A172 (cell line): ENCODE results near the gene ICA1. TPM values are rescaled to one million over a fixed set of nuclear protein-coding genes. Genes with fewer than 3 reads are reported as not detected.

Experiments used
- DNase-seq: peaks from one replicate; pipeline ENCODE4 v3.0.0-alpha.2; 2015; ENCODE audit warnings: low spot score
- total RNA-seq: library from RNA; depleted of rRNA; stranded (reverse); fragments of >200 nt; shearing (Covaris generic); gene quantifications from 2 replicates; pipeline ENCODE4 v1.2.3, GENCODE V29; 2014

ICA1 gene
- total RNA-seq, 1 experiment from 2014 or later, result 6.5 TPM

DNA sequence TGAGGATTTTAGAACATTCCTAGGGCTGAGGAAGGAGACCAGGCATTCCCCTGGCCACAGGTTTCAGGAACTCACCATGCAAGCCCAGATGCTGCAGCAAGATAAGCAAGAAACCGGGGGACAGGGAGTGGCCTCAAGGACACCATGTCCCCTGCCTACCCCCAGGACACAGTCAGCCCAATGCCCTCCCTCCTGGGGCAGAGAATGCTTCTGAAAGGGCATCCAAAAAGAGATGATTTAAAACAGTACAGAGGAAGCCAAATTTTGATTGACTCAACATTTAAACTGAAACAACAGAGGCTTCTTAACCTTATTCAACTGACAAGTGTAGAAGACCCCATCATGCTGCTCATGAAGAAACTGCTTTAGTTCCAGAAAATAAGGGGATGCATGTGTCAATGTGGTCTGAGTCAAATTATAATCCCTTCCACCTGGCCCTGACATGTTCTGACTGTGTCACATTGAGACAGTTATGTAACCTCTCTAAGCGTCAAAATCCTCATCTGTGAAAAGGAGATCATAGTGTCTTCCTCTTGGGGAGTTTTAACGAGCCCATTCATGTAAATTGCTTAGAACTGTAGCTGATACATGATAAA lies 60.0 kb downstream of the ICA1 start:
- no peak for DNase-seq

DNA sequence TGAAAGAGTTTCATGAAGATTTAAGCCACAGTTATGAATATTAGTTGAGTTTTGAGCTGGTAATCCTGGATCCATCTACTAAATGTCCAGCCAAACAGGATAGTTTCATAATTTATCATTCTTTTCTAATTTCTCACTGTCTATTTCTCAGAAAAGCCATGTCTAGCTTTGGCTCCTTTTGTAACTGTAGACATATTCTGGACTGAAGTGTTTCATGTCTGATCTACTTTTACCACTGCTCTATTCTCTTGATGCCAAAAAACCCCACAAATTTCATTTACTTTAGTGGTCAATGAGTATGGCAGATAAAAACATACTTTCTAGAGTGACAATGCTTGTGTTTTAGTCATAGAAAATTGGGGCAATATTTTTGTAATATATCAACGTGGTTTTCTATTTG lies 61.2 kb downstream of the ICA1 start:
- no peak for DNase-seq

DNA sequence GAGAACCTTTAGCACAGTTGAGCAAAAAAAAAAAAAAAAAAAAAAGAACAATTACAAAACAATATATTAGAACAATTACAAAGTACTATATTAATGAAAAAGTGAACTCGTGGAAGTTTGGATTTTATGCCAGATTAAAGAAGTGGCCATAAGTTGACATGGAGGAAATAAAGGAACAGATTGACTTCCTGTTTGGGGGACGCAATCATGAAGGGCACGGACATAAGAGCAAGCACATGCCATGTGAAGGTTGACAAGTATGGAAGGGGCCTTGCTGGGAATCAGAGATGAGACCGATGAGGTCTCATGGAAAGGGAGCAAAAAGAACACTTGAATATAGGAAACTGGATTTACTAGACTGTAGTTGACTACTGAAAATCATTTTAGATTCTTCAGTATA lies 61.7 kb downstream of the ICA1 start:
- DNase-seq, result no peak

DNA sequence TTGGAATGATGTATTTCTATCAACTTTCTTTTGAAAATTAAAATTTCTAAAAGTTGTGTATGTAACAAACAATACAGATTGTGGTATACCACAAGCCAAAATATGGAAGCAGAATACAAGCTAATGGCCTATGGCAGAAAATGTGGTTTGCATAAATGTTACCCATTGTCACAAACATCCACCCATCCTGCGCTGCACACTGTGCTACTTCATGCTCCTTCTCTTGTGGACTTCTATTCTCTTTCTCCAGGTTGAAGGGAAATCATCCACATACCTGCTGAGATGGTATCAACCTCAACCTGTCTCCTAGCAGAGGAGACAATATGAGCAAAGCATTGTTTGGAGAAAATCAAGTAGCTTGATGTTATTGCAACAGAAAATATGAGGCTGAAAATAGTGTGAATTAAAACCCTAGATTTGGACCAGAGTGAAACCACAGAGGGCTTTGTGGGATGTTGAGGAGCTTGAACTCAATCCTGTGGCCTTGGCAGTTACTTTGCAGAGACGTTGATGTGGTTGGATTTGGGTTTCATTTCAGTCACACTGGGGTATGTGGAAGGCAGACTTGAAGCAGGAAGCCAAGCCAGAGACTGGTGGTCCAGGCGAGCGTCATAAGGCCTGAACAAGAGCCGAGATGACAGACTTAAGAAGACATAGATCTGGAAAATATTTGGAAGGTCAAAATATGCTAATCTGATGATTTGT lies 63.8 kb downstream of the ICA1 start:
- no peak for DNase-seq

DNA sequence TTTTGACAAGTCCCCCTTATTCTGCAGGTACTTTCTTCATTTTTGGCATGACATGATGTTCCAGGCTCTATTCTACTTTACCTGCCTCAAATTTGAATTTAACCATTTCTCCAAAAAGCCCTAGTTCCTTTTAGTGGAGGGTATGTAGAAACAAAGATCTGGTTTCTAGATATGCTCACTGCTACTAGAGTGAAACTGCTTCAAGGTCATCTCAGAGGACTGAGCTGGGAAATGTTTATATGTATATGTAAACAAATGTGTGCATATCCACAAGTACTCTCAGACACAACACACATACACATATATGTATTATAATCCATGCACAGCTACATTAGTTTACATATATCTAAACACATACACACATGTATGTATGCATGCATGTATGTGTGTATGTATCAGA lies 69.1 kb downstream of the ICA1 start:
- DNase-seq, result no peak

DNA sequence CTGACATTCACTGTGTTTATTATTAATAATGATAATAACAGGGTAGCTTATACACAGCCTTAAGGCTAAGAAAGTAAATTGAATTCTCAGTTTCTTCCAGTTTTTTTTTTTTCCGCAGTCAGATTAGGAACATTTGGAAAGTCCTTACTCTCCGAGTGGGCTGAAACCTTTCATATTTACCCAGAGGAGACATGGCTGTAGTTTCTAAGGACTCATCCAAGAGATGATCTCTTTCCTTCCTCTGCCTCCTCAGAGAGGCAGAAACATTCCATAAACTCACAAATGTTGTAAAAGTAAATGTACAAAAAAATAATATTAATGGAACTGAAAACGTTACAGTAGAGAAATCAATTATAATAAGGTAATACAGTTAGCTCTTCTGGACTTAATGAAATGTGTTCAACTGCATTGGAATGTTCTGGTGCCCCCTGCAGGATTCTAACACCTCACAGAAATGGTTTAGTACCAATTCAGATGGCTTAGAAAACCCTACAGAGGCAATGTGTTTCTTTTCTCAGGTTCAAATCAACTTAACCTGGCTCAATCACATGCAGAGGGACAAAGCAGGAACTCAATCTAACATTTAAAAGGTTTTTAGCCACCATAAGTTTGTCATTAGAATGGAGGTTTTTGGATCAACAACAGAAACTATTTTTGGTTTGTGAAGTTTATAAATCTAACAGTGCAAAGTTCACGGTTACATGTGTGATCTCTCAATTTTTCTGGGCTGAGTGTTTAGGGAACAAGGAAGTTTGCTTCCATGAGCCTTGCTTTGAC lies 71.7 kb downstream of the ICA1 start:
- peak; percentile 70 for DNase-seq

DNA sequence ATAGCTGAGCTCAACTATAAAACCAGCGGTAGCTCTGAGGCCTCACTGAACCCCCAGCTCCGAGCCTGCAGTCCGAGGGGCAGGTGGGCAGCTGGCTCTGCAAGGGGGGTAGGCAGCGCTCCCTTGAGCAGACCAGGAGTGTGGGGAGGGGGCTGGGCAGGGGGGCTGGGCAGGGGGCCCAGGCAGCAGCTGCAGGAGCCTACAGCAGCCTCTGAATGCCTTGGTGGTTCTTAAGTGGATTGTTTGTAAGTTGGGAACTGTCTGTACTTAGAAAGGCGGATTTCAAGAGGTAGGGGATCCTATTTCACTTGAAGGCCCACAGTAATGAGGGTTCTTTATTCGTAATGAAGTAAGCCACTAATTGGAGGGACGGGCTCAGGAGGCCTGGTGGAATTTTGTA lies 72.3 kb downstream of the ICA1 start:
- no peak for DNase-seq

DNA sequence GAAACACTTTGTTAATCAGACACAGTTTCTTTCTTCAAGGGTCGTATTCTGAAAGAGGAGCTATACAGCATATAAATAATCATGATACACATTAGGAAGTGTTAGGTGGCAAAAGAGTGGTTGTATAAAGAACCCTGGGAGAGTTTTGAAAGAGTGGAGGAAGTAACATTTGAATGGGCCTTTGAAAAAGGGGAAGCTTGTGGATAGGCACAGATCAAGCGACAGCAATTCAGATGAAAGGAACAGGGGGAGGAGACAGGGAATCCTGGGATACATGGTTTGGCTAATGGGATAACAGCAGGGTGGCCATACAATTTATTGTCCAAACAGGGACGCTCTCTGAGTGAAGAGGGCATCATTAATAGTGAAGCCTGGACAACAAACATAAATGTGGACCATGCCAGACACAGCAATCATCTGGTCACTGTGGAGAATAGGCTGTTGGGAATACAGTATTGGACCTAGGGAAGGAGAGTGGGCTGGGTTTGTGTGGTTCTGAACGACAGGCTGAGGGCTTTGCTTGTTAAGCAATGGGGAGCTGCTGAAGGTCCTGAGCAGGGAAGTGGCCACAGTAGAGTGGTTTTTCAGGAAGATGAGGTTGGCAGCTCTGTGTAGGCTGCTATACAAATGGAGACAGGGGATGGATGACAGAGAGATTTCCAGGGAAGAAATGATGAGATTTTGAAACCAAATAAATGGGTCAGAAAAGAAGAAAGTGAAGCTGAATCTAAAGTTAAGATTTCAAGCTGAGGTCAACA lies 75.9 kb downstream of the ICA1 start:
- no peak for DNase-seq

DNA sequence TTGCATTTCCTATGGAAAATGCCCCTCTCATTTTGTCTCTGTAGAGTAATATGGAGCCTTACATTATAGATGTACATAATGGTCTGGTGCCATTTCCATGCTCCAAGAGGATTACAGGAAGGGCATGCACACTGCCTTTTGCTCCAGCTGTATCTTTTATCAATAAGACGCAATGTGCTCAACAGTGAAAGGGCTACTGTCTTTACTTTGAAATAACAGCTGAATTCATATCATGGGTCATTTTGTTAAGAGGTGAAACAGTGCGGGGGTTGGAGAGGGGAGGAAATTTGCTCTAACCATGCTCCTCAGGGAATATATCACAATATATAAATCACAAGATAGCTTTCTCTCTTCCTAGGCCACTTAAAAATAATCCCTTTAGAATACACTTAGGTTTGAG lies 77.7 kb downstream of the ICA1 start:
- DNase-seq, result no peak

DNA sequence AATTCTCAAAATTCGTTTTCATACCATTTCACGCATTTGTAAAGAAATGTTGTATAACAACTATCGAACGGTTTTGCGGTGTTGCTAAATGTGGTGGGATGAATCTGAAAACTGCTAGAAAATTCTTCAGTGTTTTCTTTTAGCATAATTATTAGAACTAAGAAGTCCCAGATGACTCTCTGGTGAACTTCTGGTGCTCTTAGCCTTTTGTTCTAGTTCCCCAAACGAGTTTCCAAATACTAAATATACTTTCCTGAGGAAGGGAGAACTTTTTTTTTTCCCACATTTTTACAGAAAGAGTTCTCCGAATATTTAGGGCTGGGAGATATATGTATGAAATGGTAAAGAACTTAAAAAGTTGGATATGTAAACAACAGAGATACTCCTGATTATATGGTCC lies 82.5 kb downstream of the ICA1 start:
- DNase-seq, result no peak

DNA sequence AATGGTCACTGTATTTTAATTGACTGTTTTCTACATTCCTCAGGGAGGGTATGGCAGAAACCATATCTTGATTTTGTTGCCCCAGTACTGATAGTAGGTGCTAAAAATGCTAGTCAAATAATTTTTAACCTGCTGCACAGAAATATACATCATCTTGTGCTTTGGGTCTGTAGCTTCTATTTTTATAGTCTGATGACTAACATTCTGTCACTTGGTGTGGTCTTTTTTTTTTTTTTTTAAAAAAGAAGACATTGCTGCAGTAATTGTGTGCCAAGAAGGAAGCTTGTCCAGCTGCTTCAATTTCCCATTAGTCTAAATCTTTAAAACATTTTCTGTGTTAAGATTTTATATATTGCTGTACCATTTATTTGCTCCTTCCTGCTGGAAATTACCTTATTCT lies 83.6 kb downstream of the ICA1 start:
- peak; percentile 5 for DNase-seq

DNA sequence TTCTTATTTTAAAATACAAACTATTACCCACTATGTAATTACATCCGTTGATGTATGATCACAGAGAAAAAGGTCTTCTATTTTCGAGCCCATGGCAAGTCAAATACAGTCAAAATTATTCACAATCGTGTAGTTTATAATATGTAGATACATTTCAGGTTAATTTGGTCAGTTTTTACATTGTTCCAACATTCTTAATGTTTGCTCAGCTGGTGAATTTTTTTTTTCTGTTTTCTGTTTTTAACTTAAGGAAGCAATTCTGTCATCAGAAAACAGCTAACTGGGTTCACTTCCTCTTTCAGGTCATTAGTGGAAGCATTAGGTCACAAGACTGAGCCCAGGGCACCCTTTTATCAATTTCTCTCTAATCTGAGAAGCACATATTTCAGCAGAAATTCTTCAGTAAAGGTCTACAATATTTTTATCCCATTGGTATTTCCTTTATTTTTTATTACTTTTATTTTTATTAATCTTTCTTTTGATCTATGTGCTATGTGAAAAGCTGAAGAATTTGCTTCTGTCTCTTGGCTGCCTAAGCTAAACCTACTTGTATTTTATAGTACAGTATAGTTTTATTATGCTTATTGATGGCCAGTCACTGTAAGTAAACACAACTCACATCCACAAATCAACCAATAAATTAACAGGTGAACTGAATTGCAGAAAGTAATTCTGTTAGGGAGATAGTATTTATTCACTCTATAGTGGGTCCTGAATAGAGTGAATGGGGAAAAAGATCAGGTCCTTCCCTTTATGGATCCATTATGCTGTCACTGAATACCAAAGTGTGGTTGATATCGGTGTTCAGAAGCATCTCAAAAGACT lies 84.6 kb downstream of the ICA1 start:
- DNase-seq, result no peak

DNA sequence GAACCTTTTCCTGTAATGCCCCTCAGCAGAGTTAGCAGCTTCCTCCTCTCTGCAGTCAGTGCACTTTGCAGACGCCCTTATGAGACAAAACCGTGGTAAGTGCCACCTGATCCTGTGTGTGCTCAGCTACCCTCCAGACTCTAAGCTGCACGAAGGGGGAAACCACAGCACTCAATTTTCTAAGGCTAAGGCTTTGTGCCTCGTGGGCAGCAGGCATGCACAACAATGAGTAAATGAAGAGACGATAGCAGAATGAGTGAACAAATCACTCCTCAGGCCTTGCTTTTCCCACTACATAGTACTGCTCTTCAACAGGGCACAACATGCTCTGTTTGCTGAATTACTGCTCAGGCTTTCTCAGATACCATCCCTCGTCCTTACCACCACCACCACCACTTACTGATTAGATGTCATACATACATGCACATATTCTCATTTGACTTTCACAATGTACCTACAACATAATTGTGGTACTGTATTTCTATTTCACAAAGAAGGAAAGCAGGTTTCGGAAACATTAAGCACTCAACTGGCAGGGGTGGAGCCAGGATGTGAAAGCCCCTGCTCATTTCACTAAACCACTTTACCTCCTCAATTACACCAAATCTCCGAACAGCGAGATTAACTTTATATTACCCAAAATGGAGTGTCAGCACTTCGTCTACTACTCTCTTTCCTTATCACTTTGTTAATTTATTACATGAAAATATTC lies 85.4 kb downstream of the ICA1 start:
- no peak for DNase-seq

DNA sequence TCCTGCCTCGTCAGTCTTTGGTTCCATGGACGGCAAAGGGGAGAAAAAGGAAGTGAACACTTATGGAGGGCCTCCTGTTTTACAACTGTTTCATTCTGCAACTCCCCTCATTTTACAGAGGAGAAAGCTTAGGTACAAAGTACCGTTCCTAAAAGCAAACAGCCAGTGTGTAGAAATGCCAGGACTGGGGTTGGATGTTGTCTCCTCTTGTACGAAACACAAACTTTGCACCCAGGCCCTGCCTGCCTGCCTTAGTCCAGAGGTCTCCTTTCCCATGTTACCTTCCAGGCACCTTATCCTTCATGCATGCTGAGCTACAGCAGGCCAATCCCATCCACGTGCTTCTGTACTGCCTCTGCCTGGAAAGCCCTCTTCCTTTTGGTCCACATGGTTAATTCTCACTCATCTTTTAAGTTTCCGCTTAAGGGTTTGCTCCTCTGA lies 86.0 kb downstream of the ICA1 start:
- no peak for DNase-seq

DNA sequence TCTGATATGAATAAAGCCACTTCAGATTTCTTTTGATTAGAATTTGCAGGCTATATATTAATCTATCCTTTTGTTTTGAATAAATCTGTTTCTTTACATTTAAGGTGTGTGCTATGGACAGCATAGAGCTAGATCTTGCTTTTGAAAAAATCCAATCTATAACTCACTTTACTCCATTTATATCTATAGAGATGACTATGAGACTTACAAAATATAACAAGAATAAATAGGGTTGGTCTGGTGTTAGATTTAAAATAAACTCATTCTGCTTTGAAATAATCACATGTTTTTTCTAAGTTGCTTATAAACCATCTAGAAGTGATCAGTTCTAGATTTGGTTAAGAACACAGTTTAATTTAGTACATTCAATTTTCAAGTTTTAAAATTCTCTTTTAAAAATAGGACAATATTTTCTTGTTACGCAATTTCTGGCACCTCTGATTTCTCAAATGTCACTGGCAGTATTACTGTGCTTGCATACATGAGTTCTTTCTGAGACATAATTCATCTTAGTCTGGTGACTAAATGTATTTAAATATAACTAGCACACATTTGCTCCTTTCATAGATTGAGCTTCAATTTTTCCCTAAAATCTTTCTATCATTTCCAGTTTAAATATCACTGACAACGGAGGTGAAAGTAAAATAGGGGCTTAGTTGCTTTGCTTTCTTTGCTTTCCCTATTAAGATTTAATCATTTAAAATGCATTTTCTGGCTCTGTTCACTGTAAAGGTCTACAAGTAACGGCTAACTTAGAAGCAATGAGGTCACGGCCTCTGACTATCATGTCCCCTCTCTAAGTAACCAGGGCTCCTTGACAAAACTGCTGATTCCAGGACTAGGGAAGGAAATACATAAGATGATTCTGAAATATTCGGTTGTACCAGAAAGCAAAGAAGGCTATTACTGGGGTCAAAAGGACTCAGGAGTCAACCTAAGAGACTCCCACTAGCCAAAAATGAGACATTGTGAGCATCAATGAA lies 89.3 kb downstream of the ICA1 start:
- DNase-seq, result no peak

DNA sequence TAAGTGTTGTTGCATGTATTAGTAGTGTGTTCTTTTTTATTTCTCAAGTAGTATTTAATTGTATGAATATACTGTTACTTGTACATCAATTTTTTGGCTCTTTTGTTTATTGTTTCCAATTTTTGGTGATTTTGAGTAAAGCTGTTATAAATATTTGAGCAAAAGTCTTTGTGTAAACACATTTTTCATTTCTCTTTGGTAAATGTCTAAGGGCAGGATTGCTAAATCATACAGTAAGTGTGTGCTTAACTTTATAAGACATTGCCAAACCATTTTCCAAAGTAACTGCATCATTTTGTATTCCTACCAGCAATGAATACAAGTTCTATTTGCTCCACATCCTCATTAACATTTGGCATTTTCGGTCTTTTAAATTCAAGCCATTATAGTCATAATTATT lies 92.8 kb downstream of the ICA1 start:
- no peak for DNase-seq

DNA sequence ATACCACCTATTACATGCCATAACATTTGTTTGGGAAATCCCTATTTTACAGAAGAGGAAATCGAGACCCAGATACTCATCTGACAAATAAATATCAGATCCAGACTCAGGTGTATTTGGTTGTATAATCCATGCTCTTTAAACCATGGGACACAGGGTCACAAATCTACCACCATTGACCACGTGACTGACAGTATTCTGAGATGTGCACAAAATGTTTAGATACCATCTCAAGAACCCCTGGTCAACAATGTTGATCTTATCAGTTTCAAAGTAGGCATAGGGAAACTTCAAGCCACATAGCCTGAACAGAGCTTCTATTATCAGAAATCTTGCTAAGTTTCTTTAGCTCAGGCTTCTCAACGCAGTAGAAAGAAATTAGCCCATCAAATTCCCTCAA lies 93.6 kb downstream of the ICA1 start:
- no peak for DNase-seq

DNA sequence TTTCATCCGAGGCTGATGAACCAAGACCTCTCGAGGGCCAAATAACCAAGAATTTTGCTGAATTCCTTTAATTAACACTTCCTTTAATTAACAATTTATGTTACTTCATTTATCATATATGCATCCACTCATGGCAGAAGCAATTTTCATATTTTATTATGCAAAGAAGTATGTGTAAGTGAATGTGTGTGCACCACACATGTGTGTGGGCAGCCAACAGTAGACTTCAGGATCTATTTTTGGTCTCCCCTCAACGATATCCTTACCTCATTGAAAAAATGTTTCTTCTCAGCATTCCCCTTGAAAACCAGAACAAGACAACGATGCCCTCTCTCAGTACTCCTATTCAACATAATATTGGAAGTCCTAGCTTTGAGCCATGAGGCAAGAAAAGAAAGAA lies 96.8 kb downstream of the ICA1 start:
- DNase-seq, result no peak

DNA sequence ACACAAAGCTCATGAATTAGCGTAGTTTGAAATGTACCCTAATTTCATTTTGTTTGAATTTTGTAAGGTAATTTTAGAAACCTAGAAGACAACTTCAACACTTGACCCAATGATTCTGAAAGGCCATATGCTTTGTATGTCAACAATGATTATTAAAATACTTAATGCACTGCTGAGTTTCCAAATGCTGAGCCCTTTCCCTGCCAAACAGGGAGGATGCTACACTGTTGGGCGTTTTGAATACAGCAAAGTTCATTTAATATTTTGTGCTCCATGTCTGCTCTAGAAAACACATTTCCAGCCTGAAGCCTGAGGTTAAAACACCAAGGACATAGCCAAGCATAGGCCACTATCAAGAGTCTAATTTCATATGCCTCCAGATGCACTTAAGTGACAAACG lies 99.8 kb downstream of the ICA1 start:
- DNase-seq, result no peak
